ENCODE results near the gene ADCY9. TPM values are rescaled to one million over a fixed set of nuclear protein-coding genes. Genes with fewer than 3 reads are reported as not detected.

The ADCY9 gene
- total RNA-seq, 1 experiment from 2014 or later = 4.7 TPM

DNA sequence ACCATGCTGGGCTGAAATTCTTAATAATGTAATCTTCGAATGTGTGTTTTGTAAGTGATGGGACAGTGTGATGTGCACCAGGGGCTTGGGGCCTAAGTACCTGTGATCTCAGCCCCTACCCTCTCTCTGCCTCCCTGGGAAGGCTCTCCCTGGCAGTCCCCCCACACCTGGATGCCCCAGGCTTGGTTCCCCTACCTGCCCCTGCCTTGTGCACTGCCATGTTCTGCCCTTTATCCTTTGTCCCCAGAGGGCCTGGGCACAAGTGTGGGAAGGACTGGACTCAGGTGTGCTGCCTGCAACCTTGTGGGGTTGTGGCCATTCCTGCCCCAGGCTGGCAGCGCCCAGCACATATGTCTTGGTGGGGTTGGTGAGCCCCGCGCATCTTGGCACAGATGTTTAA is 180.3 kb downstream of the ADCY9 start:
- Histone ChIP-seq H3K9ac (ENCODE audit: extremely low read depth, insufficient read length, low read length) (no peak overlapping the region), H4K20me1 (ENCODE audit: control insufficient read depth, insufficient read depth, insufficient read length) (no peaks in the 10 kb centered on the region), H3K4me1 (ENCODE audit: insufficient read depth, low read length) (no peaks in the 10 kb centered on the region), H3K23ac (ENCODE audit: insufficient read length, low read depth, low read length) (no peak overlapping the region), H4K8ac (replicated peaks; ENCODE audit: insufficient read length, low read depth, low read length) (no peak overlapping the region), H3K18ac (ENCODE audit: insufficient read length, low read depth, low read length) (no peak overlapping the region), H2AFZ (ENCODE audit: low read length) (no peak overlapping the region), H2BK15ac (ENCODE audit: low read depth, low read length) (no peak overlapping the region), H3K56ac (ENCODE audit: insufficient read length, low read depth, low read length) (no peak overlapping the region), H4K91ac (ENCODE audit: insufficient read length, low read depth, low read length) (no peak overlapping the region), H2BK12ac (ENCODE audit: insufficient read length, low read depth, low read length) (no peak overlapping the region), H3K9me3 (ENCODE audit: control insufficient read depth, low read depth, low read length) (no peaks in the 10 kb centered on the region), H4K5ac (ENCODE audit: insufficient read length, low read depth, low read length) (no peak overlapping the region), H3K27ac (ENCODE audit: insufficient read length, low read depth, low read length) (no peak overlapping the region), H3K23me2 (ENCODE audit: insufficient read length, low read depth, low read length, poor library complexity, severe bottlenecking) (no peaks in the 10 kb centered on the region), H3K14ac (ENCODE audit: insufficient read depth, low read length) (peak overlapping the region; percentile 42; the same call in 1 of the 2 replicates), H3K4ac (ENCODE audit: low read depth, low read length) (no peak overlapping the region), H3K79me2 (ENCODE audit: insufficient read depth, low read length) (no peaks in the 10 kb centered on the region), H3T11ph (ENCODE audit: low read length) (no peak overlapping the region), H2BK20ac (ENCODE audit: low read depth, low read length, poor library complexity, severe bottlenecking) (no peak overlapping the region), H3K4me2 (ENCODE audit: insufficient read depth, insufficient read length, low read length) (no peak overlapping the region), H2AK5ac (ENCODE audit: insufficient read length, low read length) (no peak overlapping the region), H2BK120ac (ENCODE audit: low read depth, low read length, poor library complexity, severe bottlenecking) (no peak overlapping the region), H3K27me3 (ENCODE audit: insufficient read depth, low read length) (no peaks in the 10 kb centered on the region), H3K79me1 (ENCODE audit: insufficient read depth, low read depth, low read length, poor library complexity, severe bottlenecking) (no peaks in the 10 kb centered on the region), H2BK5ac (ENCODE audit: insufficient read length, low read length) (no peak overlapping the region)
- Mint-ChIP-seq H3K4me1 (peaks cover 7 to 9% of the 10 kb centered on the region in 2 experiments), H3K4me3 (no peak overlapping the region), H3K27ac (peak overlapping the region in 1 of 3 experiments; percentile 28; a peak in 1 of 7 replicates), H3K27me3 (ENCODE audit: low read depth) (no peaks in the 10 kb centered on the region; the same call in 1 of the 2 replicates), H3K36me3 (ENCODE audit: insufficient read depth in 1 of 3, low read depth in 3 of 3) (no peaks in the 10 kb centered on the region), H3K9me3 (no peaks in the 10 kb centered on the region; a peak in 1 of 5 replicates)
- no peak for DNase-seq
- WGBS (ENCODE audit: extremely low coverage, insufficient read length, low lambda C conversion rate) = no CpG with 5 or more reads among the region's 4 CpGs
- TF ChIP-seq, protein P1, sequence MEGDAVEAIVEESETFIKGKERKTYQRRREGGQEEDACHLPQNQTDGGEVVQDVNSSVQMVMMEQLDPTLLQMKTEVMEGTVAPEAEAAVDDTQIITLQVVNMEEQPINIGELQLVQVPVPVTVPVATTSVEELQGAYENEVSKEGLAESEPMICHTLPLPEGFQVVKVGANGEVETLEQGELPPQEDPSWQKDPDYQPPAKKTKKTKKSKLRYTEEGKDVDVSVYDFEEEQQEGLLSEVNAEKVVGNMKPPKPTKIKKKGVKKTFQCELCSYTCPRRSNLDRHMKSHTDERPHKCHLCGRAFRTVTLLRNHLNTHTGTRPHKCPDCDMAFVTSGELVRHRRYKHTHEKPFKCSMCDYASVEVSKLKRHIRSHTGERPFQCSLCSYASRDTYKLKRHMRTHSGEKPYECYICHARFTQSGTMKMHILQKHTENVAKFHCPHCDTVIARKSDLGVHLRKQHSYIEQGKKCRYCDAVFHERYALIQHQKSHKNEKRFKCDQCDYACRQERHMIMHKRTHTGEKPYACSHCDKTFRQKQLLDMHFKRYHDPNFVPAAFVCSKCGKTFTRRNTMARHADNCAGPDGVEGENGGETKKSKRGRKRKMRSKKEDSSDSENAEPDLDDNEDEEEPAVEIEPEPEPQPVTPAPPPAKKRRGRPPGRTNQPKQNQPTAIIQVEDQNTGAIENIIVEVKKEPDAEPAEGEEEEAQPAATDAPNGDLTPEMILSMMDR (conservative IDR thresholded peaks at IDR 0.05) = no peak

All from H9 (cell line).